ENCODE results near the gene ZNF385C.

DNA sequence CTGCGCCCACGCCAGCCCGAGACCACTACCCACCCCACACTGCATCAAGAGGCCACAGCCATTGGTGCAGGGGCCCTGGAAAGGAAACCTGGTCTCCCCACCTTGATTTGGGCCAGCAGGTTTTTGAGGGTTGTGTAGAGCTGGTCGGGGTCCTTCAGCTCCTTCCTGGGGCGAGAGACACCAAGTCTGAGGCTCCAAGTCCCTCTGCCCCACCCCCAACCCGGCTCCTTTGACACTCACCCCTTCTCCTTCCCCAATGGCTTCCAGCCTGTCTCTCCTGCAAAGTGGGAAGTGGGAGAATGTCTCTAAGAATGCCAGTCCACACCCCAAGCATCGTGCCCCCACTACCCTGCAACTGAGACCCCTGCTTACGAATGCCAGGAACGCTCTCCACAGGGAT is 15.8 kb upstream of the ZNF385C start:
- TF ChIP-seq CTCF (IDR thresholded peaks at IDR 0.05; ENCODE audit: borderline replicate concordance, extremely low read depth, low read length, poor library complexity, severe bottlenecking) (no peak), EZH2 (IDR thresholded peaks at IDR 0.05; ENCODE audit: borderline replicate concordance, low read depth, low read length, severe bottlenecking) (no peak)
